Heart left ventricle (tissue), 16 donors: ENCODE results near the gene MED12L. TPM values are rescaled to one million over a fixed set of nuclear protein-coding genes. Genes with fewer than 3 reads are reported as not detected.

Experiments used
- ATAC-seq, 4 donors: fragments of 200-7000 bp; cut with Tn5 transposase; one replicate each; pipeline ENCODE4 v1.9.1; 2020 to 2022; ENCODE audit warnings: moderate library complexity in 4 of 4, mild to moderate bottlenecking in 3 of 4, moderate number of reproducible peaks in 1 of 4
- DNase-seq, 5 donors: peaks; one replicate each; pipeline ENCODE4 v3.0.0-alpha.2; 2020
- H3K27ac ChIP-seq, 12 donors: fragments of 200-600 bp; sonication (generic) in 4 of 12; one replicate each; pipeline versions ENCODE4 v1.5.0 to v1.8.0; 2016 to 2022; ENCODE audit warnings: mild to moderate bottlenecking in 2 of 12
- H3K27me3 ChIP-seq, 9 donors: fragments of 200-600 bp; sonication (generic) in 2 of 9; one replicate each; pipeline versions ENCODE4 v1.5.1 to v1.8.0; 2016 to 2022; ENCODE audit warnings: mild to moderate bottlenecking in 3 of 9
- H3K36me3 ChIP-seq, 9 donors: fragments of 200-600 bp; sonication (generic) in 2 of 9; one replicate each; pipeline versions ENCODE4 v1.5.0 to v1.8.0; 2018 to 2022; ENCODE audit warnings: mild to moderate bottlenecking in 2 of 9
- H3K4me1 ChIP-seq, 12 donors: fragments of 200-600 bp; sonication (generic) in 4 of 12; one replicate each; pipeline versions ENCODE4 v1.5.0 to v1.8.0; 2016 to 2022; ENCODE audit warnings: mild to moderate bottlenecking in 3 of 12
- H3K4me3 ChIP-seq, 12 donors: fragments of 200-600 bp; sonication (generic) in 4 of 12; one replicate each; pipeline versions ENCODE4 v1.5.0 to v1.8.0; 2017 to 2022; ENCODE audit warnings: mild to moderate bottlenecking in 9 of 12, moderate library complexity in 4 of 12
- H3K9me3 ChIP-seq, 12 donors: fragments of 200-600 bp; sonication (generic) in 4 of 12; one replicate each; pipeline versions ENCODE4 v1.5.0 to v1.8.0; 2016 to 2022; ENCODE audit warnings: mild to moderate bottlenecking in 1 of 12
- CTCF ChIP-seq, 12 donors: fragments of 200-600 bp; sonication (generic) in 4 of 12; IDR thresholded peaks; one replicate each; pipeline versions ENCODE4 v1.5.0 to v1.8.0; 2018 to 2022; ENCODE audit warnings: antibody characterized with exemption in 12 of 12, mild to moderate bottlenecking in 5 of 12
- POLR2A ChIP-seq, 2 donors: fragments of 450-650 bp; IDR thresholded peaks; one replicate each; pipeline ENCODE4 v1.6.1; 2017; ENCODE audit warnings: antibody characterized with exemption in 2 of 2, mild to moderate bottlenecking in 2 of 2, moderate library complexity in 2 of 2
- WGBS, 4 donors: extraction: QIAGEN DNeasy Blood & Tissue Kit in 2 of 4; methylation state at CpG; one replicate each; pipeline versions ENCODE4 v1.1.5 to v1.1.7; 2013 to 2018; 5-methylcytosine and 5-hydroxymethylcytosine counted together
- intact Hi-C, 10 donors: fragments of 100-400 bp; cut with DNase I; formaldehyde crosslinking; loops; one replicate each; pipeline versions ENCODE4 v1.11.1 to v1.14.2; 2022
- polyA plus RNA-seq, 2 donors: library from polyadenylated mRNA; stranded (reverse); fragments of 200-250 nt; gene quantifications; one replicate each; pipeline ENCODE4 v1.2.3, GENCODE V29; 2013
- total RNA-seq, 9 donors: library from RNA; depleted of rRNA in 2 of 9; stranded (reverse); fragments of >200 nt in 2 of 9; fragmentation: NEBNext Ultra II Directional in 3 of 9; extraction: Animal tissue kit (Norgen Biotek cat#: 25700) in 3 of 9; gene quantifications; one replicate each; pipeline versions ENCODE4 v1.1.0 to v1.2.4, GENCODE V29; 2016 to 2023
- donor health status: ischemic (EF 13 %, LVEDD 7.1; RV severe dilation, severe dysfunction).
- donor health status: healthy with polysubstance abuse.
- donor health status: DM: no; HTN: yes; CAD: no.
- donor health status: DM: no; HTN: no; CAD: no.
- donor health status: ischemic (EF 25% LVEDD 6.9; RV normal size, moderate dysfunction).
- donor health status: ischemic (EF 25% LVEDD 5.7; RV mildly dilated, moderate dysfunction).
- donor health status: healthy.
- donor health status: DM: yes; HTN: yes; CAD: no.
- donor health status: ischemic (EF 35%, LVEDD 5.7; RV mildly dilated, moderate dysfunction).
- donor health status: nonischemic (EF 11% LVEDD 7.7; RV severe dilation, severe dysfunction).
- donor health status: DM: yes; HTN: yes; CAD: no.
- donor health status: PGD.
- donor health status: ischemic (EF 29% LVEDD 5.4; RV normal size, mild dysfunction).
- donor health status: nonischemic (EF 23%, LVEDD 6.1; RV moderate dilation, normal function).

The MED12L gene
- total and polyA plus RNA-seq, 11 donors: 0.06 to 2.1 (median 0.39) TPM

DNA sequence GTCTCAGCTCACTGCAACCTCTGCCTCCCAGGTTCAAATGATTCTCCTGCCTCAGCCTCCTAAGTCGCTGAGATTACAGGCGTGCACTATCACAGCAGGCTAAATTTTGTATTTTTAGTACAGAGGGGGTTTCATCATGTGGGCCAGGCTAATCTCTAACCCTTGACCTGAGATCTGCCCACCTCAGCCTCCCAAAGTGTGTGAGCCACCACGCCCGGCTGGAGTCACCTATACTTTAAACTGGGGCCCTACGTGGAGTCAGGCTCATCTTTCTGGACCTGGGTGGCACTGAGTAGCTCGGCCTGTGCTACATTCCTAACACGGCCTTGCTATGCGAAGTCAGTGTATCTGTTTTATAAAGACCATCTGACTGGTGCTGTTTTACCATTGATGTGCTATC is 111.8 kb downstream of the MED12L start:
- no peak overlapping the region for H3K4me3 ChIP-seq
- TF ChIP-seq CTCF (IDR thresholded peaks at IDR 0.05) (no peak), POLR2A (IDR thresholded peaks at IDR 0.05) (no peak)
- H3K27ac ChIP-seq: no peak overlapping the region
- H3K4me1 ChIP-seq: peaks cover 0 to 7% (median 0%) of the 10 kb centered on the region in 12 donors
- ATAC-seq (no peak), DNase-seq (no peak)
- 90 to 97% (median 93%) methylated on average over 8 of the region's 8 CpGs for WGBS, 4 donors
- H3K27me3 ChIP-seq: no peaks in the 10 kb centered on the region
- intact Hi-C loops: no loop called here
- no peaks in the 10 kb centered on the region for H3K36me3 ChIP-seq
- no peaks in the 10 kb centered on the region for H3K9me3 ChIP-seq

DNA sequence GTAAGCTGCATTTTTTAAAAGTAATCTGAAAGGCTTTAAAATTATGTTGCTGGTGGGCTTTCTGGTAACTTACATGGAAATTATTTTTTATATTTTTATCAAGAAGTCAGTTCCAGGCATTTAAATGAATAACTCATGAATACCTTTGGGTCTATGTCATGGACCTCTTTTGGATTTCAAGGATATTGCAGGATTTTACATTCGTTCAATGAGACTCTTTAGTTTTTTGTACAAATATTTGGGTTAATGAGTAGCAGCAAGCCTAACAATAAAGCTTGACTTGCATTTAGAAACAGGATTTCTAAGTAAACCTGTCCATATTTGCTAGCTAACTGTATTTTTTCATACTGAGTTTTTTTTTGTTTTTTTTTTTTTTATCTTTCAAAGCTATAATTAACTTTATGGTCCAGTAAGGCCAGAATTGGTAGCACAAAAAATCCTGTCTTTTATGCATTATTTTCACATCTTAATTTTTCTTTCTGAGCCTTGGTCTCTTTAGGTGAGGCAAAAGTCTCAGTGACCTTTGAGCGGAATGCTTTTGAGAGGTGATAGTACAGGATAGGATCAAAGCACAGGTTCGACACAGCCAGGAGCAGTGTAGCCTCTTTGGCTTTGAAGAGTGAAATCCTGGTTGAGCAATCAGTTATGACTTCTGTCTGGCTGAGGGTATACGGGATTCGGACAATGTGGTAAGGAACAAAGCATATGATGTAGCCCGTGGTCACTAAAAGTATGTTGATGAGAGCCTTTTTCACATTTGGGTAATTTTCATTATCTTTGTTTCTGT is 112.7 kb downstream of the MED12L start:
- intact Hi-C loops: no loop called here
- WGBS, 4 donors: 85 to 89% (median 87%) methylated on average over 6 of the region's 6 CpGs
- Histone ChIP-seq H3K4me1 (peaks cover 0 to 7% (median 0%) of the 10 kb centered on the region in 12 donors), H3K9me3 (no peaks in the 10 kb centered on the region), H3K4me3 (no peak overlapping the region), H3K36me3 (no peaks in the 10 kb centered on the region), H3K27me3 (no peaks in the 10 kb centered on the region), H3K27ac (no peak overlapping the region)
- TF ChIP-seq CTCF (IDR thresholded peaks at IDR 0.05) (no peak), POLR2A (IDR thresholded peaks at IDR 0.05) (no peak)
- DNase-seq (no peak), ATAC-seq (no peak)

DNA sequence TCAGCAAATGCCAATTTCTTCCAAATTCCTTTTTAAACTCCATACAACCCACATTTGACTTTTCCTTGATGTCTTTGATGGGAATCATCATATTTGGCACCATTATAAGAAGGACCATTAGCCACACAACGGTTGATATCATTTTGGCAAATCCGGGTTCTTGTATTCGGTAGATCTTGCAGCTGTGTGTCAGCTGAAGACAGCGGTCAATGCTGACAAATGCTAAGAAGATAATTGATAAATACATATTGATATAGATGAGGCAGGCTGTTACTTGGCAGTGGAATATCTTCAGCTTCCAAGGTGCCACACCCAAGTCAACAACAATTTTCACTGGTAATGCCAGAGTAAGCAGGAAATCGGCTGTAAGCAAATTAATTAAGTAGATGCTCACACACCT is 113.4 kb downstream of the MED12L start:
- H3K27ac ChIP-seq: no peak overlapping the region
- no peaks in the 10 kb centered on the region for H3K9me3 ChIP-seq
- H3K4me1 ChIP-seq: peaks cover 0 to 13% (median 0%) of the 10 kb centered on the region in 12 donors
- no peaks in the 10 kb centered on the region for H3K36me3 ChIP-seq
- 94 to 97% (median 96%) methylated on average over 5 of the region's 5 CpGs for whole genome bisulfite sequencing, 4 donors
- ATAC-seq (no peak), DNase-seq (no peak)
- TF ChIP-seq POLR2A (IDR thresholded peaks at IDR 0.05) (no peak), CTCF (IDR thresholded peaks at IDR 0.05) (no peak)
- no peak overlapping the region for H3K4me3 ChIP-seq
- intact Hi-C loops: no loop called here
- H3K27me3 ChIP-seq: no peaks in the 10 kb centered on the region

DNA sequence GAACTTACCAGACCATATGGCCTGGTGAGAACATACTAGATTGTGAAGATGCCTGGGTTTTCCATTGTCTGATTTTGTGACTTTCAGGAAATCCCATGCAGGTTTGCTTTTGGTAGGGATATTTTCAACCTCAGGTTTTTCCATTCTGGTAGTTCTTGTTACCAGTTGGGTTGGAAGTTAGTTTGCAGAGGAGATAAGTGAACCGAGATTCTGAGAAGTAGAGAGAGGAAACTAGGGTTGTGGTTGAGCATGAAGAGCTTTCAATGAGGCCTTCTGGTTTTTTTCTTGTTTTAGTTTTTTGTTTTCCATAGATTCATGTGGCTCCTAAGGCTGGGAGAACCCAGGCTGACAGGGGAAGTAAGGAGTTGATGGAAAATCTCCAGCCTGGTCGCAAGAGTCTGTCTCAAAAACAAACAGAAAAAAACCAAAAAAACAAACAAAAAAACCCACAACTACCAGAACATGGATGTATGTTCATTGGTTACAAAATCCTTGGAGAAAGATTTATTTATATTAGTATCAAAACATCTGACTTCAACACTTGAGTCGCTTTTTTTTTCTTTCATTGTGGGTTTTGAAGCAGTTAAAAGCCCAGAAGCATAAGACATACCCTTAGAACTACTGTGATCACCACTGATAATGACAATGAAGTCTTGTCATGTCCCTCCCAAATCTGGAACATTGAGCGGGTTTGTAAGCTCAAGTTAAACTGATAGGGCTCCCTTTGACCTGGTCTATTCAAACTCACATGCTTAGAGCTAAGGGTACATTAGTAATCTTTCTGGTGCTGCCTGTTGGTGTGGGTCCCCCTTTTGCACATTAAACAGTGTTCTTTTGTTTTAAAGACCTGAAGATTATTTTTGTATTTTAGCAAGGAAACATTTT is 114.3 kb downstream of the MED12L start:
- Histone ChIP-seq H3K36me3 (no peaks in the 10 kb centered on the region), H3K4me3 (peak overlapping the region in 1 of 12 donors; percentile 51), H3K4me1 (peaks cover 0 to 20% (median 0%) of the 10 kb centered on the region in 12 donors), H3K27ac (peak overlapping the region in 1 of 12 donors; percentile 56), H3K27me3 (no peaks in the 10 kb centered on the region), H3K9me3 (no peaks in the 10 kb centered on the region)
- TF ChIP-seq CTCF (IDR thresholded peaks at IDR 0.05): no peak
- TF ChIP-seq POLR2A (IDR thresholded peaks at IDR 0.05): no peak
- ATAC-seq (no peak), DNase-seq (no peak)
- intact Hi-C loops: no loop called here
- 70 to 82% (median 79%) methylated on average over 4 of the region's 4 CpGs for WGBS, 4 donors
